GM12873 (cell line): ENCODE data around the gene TCAF1.
A peak's percentile ranks its signal among the peaks of the same experiment; 100 is the strongest.

ENCODE experiments used
- CTCF ChIP-seq: IDR thresholded peaks from 2 replicates; pipeline ENCODE4 v1.5.1; 2012; ENCODE audit warnings: low read depth, mild to moderate bottlenecking, moderate library complexity, low read length, control low read depth; ENCODE audit not compliant: insufficient read depth; ENCODE audit errors: missing control alignments

TCAF1 gene

GRCh38 chr7:143837223-143837622 is 64.8 kb downstream of the TCAF1 start:
- peak; percentile 43 for TF ChIP-seq CTCF
